Stimulated activated naive CD8-positive, alpha-beta T cell treated with anti-CD3 and anti-CD28 coated beads, Interleukin-15, Interleukin-2, amounts not matched to agents 100 U/mL and 50 U/mL, for 24 hours (primary cell): ENCODE results near the gene TRIM71.
"Not testable (repeated sequence)": the region's sequence is repeated elsewhere in the genome, so short reads cannot be mapped to it uniquely, and the experiment has no call there.

Experiments used
- ATAC-seq: fragments of 150-1000 bp; cut with Tn5 transposase; one replicate; pipeline ENCODE4 v1.10.0; 2021
- DNase-seq: peaks from one replicate; pipeline ENCODE4 v3.0.0; 2021

TRIM71 gene

GRCh38 chr3:32934150-32934742 is 116.4 kb downstream of the TRIM71 start:
- DNase-seq (no peak), ATAC-seq (no peak)

GRCh38 chr3:32937331-32937730 is 119.5 kb downstream of the TRIM71 start:
- ATAC-seq, result no peak
- no peak for DNase-seq

GRCh38 chr3:32939531-32940284 is 121.9 kb downstream of the TRIM71 start:
- not testable (repeated sequence) for ATAC-seq, DNase-seq

- ATAC-seq (no peak), DNase-seq (no peak)
Measured at GRCh38 chr3:32940726-32941125, 122.9 kb downstream of the TRIM71 start.

GRCh38 chr3:32945136-32945535 is 127.3 kb downstream of the TRIM71 start:
- ATAC-seq (no peak), DNase-seq (no peak)

- ATAC-seq, DNase-seq: not testable (repeated sequence)
Measured at GRCh38 chr3:32945598-32945997, 127.8 kb downstream of the TRIM71 start.

- DNase-seq (no peak), ATAC-seq (no peak)
Measured at GRCh38 chr3:32946973-32947788, 129.4 kb downstream of the TRIM71 start.
